KBM-7 (cell line): ENCODE data around the gene MAFF.
A peak's percentile ranks its signal among the peaks of the same experiment; 100 is the strongest.
"Not testable (repeated sequence)": the region's sequence is repeated elsewhere in the genome, so short reads cannot be mapped to it uniquely, and the experiment has no call there.

Source experiments
- DNase-seq: peaks from one replicate; pipeline ENCODE4 v3.0.0-alpha.2; 2015
- in situ Hi-C: fragments of 300-500 bp; cut with MboI; formaldehyde crosslinking; loops from 2 replicates; pipeline ENCODE4 v1.14.3; 2020; ENCODE audit warnings: low sequenced_read_pairs, low pct_unique_long_range_greater_than_20kb, mixed read lengths

The MAFF gene

GRCh38 chr22:38220653-38221386 is 19.0 kb downstream of the MAFF start:
- DNase-seq: no peak

GRCh38 chr22:38221407-38221806 is 19.6 kb downstream of the MAFF start:
- no peak for DNase-seq
- in situ Hi-C loops: no loop called here

More at GRCh38 chr22:38220653-38221386, 19.0 kb downstream of the MAFF start:
- in situ Hi-C loops: no loop called here

GRCh38 chr22:38221908-38222796 is 20.4 kb downstream of the MAFF start:
- no peak for DNase-seq
- in situ Hi-C loops: no loop called here

- no peak for DNase-seq
- in situ Hi-C loops: no loop called here
These were observed 21.0 kb downstream of the MAFF start for GRCh38 chr22:38222797-38223119.

GRCh38 chr22:38223289-38223960 is 21.6 kb downstream of the MAFF start:
- in situ Hi-C loops: no loop called here
- no peak for DNase-seq

- in situ Hi-C loops: no loop called here
- no peak for DNase-seq
These were observed 25.3 kb downstream of the MAFF start for GRCh38 chr22:38226853-38227649.

- DNase-seq: no peak
- in situ Hi-C loops: no loop called here
These were observed 26.6 kb downstream of the MAFF start for GRCh38 chr22:38228326-38228872.

GRCh38 chr22:38228873-38229740 is 27.3 kb downstream of the MAFF start:
- in situ Hi-C loops: no loop called here
- no peak for DNase-seq

- in situ Hi-C loops: no loop called here
- DNase-seq: peak; percentile 78
These were observed 28.5 kb downstream of the MAFF start for GRCh38 chr22:38230108-38230825.

- in situ Hi-C loops: no loop called here
- DNase-seq: no peak
These were observed 29.1 kb downstream of the MAFF start for GRCh38 chr22:38230916-38231315.

- DNase-seq: no peak
- in situ Hi-C loops: no loop called here
These were observed 30.4 kb downstream of the MAFF start for GRCh38 chr22:38232196-38232595.

- no peak for DNase-seq
- in situ Hi-C loops: no loop called here
These were observed 31.6 kb downstream of the MAFF start for GRCh38 chr22:38233427-38233826.

- DNase-seq, in situ Hi-C loops: not testable (repeated sequence)
These were observed 32.1 kb downstream of the MAFF start for GRCh38 chr22:38233856-38234255.

- DNase-seq: no peak
- in situ Hi-C loops: no loop called here
These were observed 33.6 kb downstream of the MAFF start for GRCh38 chr22:38235240-38235850.

- in situ Hi-C loops: no loop called here
- no peak for DNase-seq
These were observed 35.0 kb downstream of the MAFF start for GRCh38 chr22:38236786-38237185.

GRCh38 chr22:38238519-38239071 is 36.8 kb downstream of the MAFF start:
- in situ Hi-C loops: no loop called here

More at GRCh38 chr22:38238519-38239071, 36.8 kb downstream of the MAFF start:
- no peak for DNase-seq
